Mesenchymal stem cell (in vitro differentiated cells and primary cell): ENCODE measurements around the gene TOM1L2.
A peak's percentile ranks its signal among the peaks of the same experiment; 100 is the strongest.

Source experiments
- DNase-seq: peaks from one replicate; pipeline ENCODE4 v3.0.0-alpha.2; 2013
- H2AFZ ChIP-seq: one replicate; pipeline ENCODE4 v1.6.1; 2013; ENCODE audit warnings: low read depth, mild to moderate bottlenecking, control low read depth, inconsistent platforms, low read length, moderate library complexity
- H2AK5ac ChIP-seq: 2 replicates; pipeline ENCODE4 v1.6.1; 2013; ENCODE audit warnings: low read length, moderate library complexity, mild to moderate bottlenecking, inconsistent platforms; ENCODE audit not compliant: severe bottlenecking
- H2BK120ac ChIP-seq: one replicate; pipeline ENCODE4 v1.6.1; 2013; ENCODE audit warnings: low read depth, mild to moderate bottlenecking, inconsistent platforms, low read length, moderate library complexity
- H2BK12ac ChIP-seq, 2 experiments: one replicate each; pipeline ENCODE4 v1.6.1; 2013; ENCODE audit warnings: inconsistent platforms in 2 of 2, low read length in 2 of 2, mild to moderate bottlenecking in 2 of 2, moderate library complexity in 2 of 2, control low read depth in 1 of 2
- H2BK15ac ChIP-seq: one replicate; pipeline ENCODE4 v1.6.1; 2013; ENCODE audit warnings: mild to moderate bottlenecking, low read depth, inconsistent platforms; ENCODE audit not compliant: poor library complexity, severe bottlenecking
- H2BK5ac ChIP-seq: 2 replicates; pipeline ENCODE4 v1.6.1; 2013; ENCODE audit warnings: low read depth, mild to moderate bottlenecking, low read length, control low read depth, inconsistent platforms; ENCODE audit not compliant: poor library complexity, severe bottlenecking
- H3K14ac ChIP-seq, 2 experiments: one replicate each; pipeline ENCODE4 v1.6.1; 2013; ENCODE audit warnings: inconsistent platforms in 2 of 2, low read length in 2 of 2, control low read depth in 1 of 2, mild to moderate bottlenecking in 1 of 2, moderate library complexity in 1 of 2
- H3K18ac ChIP-seq, 2 experiments: one replicate each; pipeline ENCODE4 v1.6.1; 2013; ENCODE audit warnings: inconsistent platforms in 2 of 2, low read length in 2 of 2, control low read depth in 1 of 2, low read depth in 1 of 2, mild to moderate bottlenecking in 1 of 2
- H3K23ac ChIP-seq, 2 experiments: one replicate each; pipeline ENCODE4 v1.6.1; 2013; ENCODE audit warnings: inconsistent platforms in 2 of 2, low read length in 2 of 2, mild to moderate bottlenecking in 2 of 2, moderate library complexity in 2 of 2, control low read depth in 1 of 2
- H3K27ac ChIP-seq: 2 replicates; pipeline ENCODE4 v1.5.1; 2013; ENCODE audit warnings: mild to moderate bottlenecking, moderate library complexity, low read length, control low read depth, inconsistent platforms; ENCODE audit not compliant: poor library complexity, severe bottlenecking
- H3K27me3 ChIP-seq, 2 experiments: 2 replicates each; pipeline versions ENCODE4 v1.6.1 to v1.7.0; 2013; ENCODE audit warnings: low read length in 2 of 2, mild to moderate bottlenecking in 2 of 2, moderate library complexity in 2 of 2, control low read depth in 1 of 2, inconsistent platforms in 1 of 2; ENCODE audit not compliant: control insufficient read depth in 1 of 2, insufficient read depth in 1 of 2
- H3K36me3 ChIP-seq, 2 experiments: 2 replicates each; pipeline versions ENCODE4 v1.6.1 to v1.7.0; 2013; ENCODE audit warnings: low read length in 2 of 2, control low read depth in 1 of 2, inconsistent platforms in 1 of 2, low read depth in 1 of 2, mild to moderate bottlenecking in 1 of 2; ENCODE audit not compliant: insufficient read depth in 2 of 2, control insufficient read depth in 1 of 2
- H3K4ac ChIP-seq, 2 experiments: one replicate each; pipeline ENCODE4 v1.6.1; 2013; ENCODE audit warnings: inconsistent platforms in 2 of 2, low read length in 2 of 2, mild to moderate bottlenecking in 2 of 2, moderate library complexity in 2 of 2, control low read depth in 1 of 2, low read depth in 1 of 2
- H3K4me1 ChIP-seq: 2 replicates; pipeline ENCODE4 v1.6.1; 2013; ENCODE audit warnings: low read depth, low read length, control low read depth; ENCODE audit not compliant: control insufficient read depth, insufficient read depth
- H3K4me2 ChIP-seq: 2 replicates; pipeline ENCODE4 v1.6.1; 2013; ENCODE audit warnings: low read length, mild to moderate bottlenecking, inconsistent platforms; ENCODE audit not compliant: poor library complexity, severe bottlenecking
- H3K4me3 ChIP-seq, 2 experiments: 2 replicates each; pipeline versions ENCODE4 v1.5.1 to v1.7.0; 2013; ENCODE audit warnings: low read length in 2 of 2, mild to moderate bottlenecking in 2 of 2, control low read depth in 1 of 2, low read depth in 1 of 2; ENCODE audit not compliant: insufficient read depth in 1 of 2
- H3K79me1 ChIP-seq: replicated peaks from 2 replicates; pipeline ENCODE4 v1.6.1; 2013; ENCODE audit warnings: mild to moderate bottlenecking, control low read depth, low read length, inconsistent platforms; ENCODE audit not compliant: poor library complexity, severe bottlenecking
- H3K9ac ChIP-seq: 2 replicates; pipeline ENCODE4 v1.7.0; 2013; ENCODE audit warnings: mild to moderate bottlenecking, low read length, moderate library complexity
- H3K9me3 ChIP-seq: 2 replicates; pipeline ENCODE4 v1.7.0; 2013; ENCODE audit warnings: mild to moderate bottlenecking, low read length; ENCODE audit not compliant: control insufficient read depth
- H4K8ac ChIP-seq: one replicate; pipeline ENCODE4 v1.6.1; 2013; ENCODE audit warnings: inconsistent platforms, mild to moderate bottlenecking, low read length, moderate library complexity
- H4K91ac ChIP-seq: one replicate; pipeline ENCODE4 v1.6.1; 2013; ENCODE audit warnings: mild to moderate bottlenecking, low read length, inconsistent platforms
- WGBS: methylation state at CpG from one replicate; pipeline ENCODE4 v1.1.7; 2013; ENCODE audit warnings: mixed read lengths; 5-methylcytosine and 5-hydroxymethylcytosine counted together

TOM1L2 gene

GRCh38 chr17:17897442-17897841, 74.8 kb downstream of the TOM1L2 start:
- H3K4ac ChIP-seq: no peak overlapping the region
- H4K91ac ChIP-seq: no peak overlapping the region
- no peaks in the 10 kb centered on the region for H3K9me3 ChIP-seq
- no peak overlapping the region for H3K18ac ChIP-seq
- no peak overlapping the region for H3K23ac ChIP-seq
- no peak overlapping the region for H3K9ac ChIP-seq
- H3K4me3 ChIP-seq: no peak overlapping the region
- no peak overlapping the region for H2AFZ ChIP-seq
- no peak overlapping the region for H4K8ac ChIP-seq
- no peak overlapping the region for H3K14ac ChIP-seq
- no peak overlapping the region for H3K27ac ChIP-seq
- no peak overlapping the region for H2BK120ac ChIP-seq
- H3K27me3 ChIP-seq: no peaks in the 10 kb centered on the region
- no peak overlapping the region for H3K4me2 ChIP-seq
- H2BK5ac ChIP-seq: no peak overlapping the region
- H3K36me3 ChIP-seq: peaks cover 34 to 63% of the 10 kb centered on the region in 2 experiments
- WGBS: 88% methylated on average over 2 of the region's 2 CpGs
- no peak overlapping the region for H2BK15ac ChIP-seq
- no peak for DNase-seq
- H3K79me1 ChIP-seq: peaks cover 4% of the 10 kb centered on the region
- no peak overlapping the region for H2AK5ac ChIP-seq
- no peak overlapping the region for H2BK12ac ChIP-seq
- H3K4me1 ChIP-seq: peaks cover 7% of the 10 kb centered on the region

- Histone ChIP-seq H2AK5ac (no peak overlapping the region), H3K4me1 (peaks cover 12% of the 10 kb centered on the region), H3K23ac (no peak overlapping the region), H2BK15ac (no peak overlapping the region), H2BK12ac (peak overlapping the region in 1 of 2 experiments; percentile 78), H3K79me1 (peaks cover 4% of the 10 kb centered on the region), H3K27ac (no peak overlapping the region), H3K4ac (no peak overlapping the region), H3K14ac (no peak overlapping the region), H2BK5ac (no peak overlapping the region), H2AFZ (no peak overlapping the region), H3K4me2 (no peak overlapping the region), H3K9me3 (no peaks in the 10 kb centered on the region), H3K36me3 (peaks cover 36 to 68% of the 10 kb centered on the region in 2 experiments), H4K91ac (no peak overlapping the region), H2BK120ac (no peak overlapping the region), H3K4me3 (no peak overlapping the region), H3K9ac (no peak overlapping the region), H4K8ac (no peak overlapping the region), H3K18ac (peak overlapping the region in 1 of 2 experiments; percentile 64), H3K27me3 (no peaks in the 10 kb centered on the region)
- WGBS: 86% methylated on average over 8 of the region's 8 CpGs
- no peak for DNase-seq
These were observed 75.5 kb downstream of the TOM1L2 start for GRCh38 chr17:17896746-17897145.

GRCh38 chr17:17893801-17894644, 78.2 kb downstream of the TOM1L2 start:
- no peak overlapping the region for H2BK120ac ChIP-seq
- H2BK12ac ChIP-seq: no peak overlapping the region
- H2AFZ ChIP-seq: no peak overlapping the region
- no peaks in the 10 kb centered on the region for H3K27me3 ChIP-seq
- peaks cover 12% of the 10 kb centered on the region for H3K4me1 ChIP-seq
- H3K9me3 ChIP-seq: no peaks in the 10 kb centered on the region
- H3K23ac ChIP-seq: no peak overlapping the region
- DNase-seq: no peak
- no peak overlapping the region for H4K91ac ChIP-seq
- H3K4me3 ChIP-seq: no peak overlapping the region
- no peak overlapping the region for H3K27ac ChIP-seq
- no peak overlapping the region for H2BK5ac ChIP-seq
- peaks cover 4% of the 10 kb centered on the region for H3K79me1 ChIP-seq
- H3K14ac ChIP-seq: no peak overlapping the region
- no peak overlapping the region for H2BK15ac ChIP-seq
- H3K36me3 ChIP-seq: peaks cover 47 to 84% of the 10 kb centered on the region in 2 experiments
- WGBS: 87% methylated on average over 6 of the region's 7 CpGs
- H4K8ac ChIP-seq: no peak overlapping the region
- H3K4ac ChIP-seq: no peak overlapping the region
- no peak overlapping the region for H3K18ac ChIP-seq
- no peak overlapping the region for H3K9ac ChIP-seq
- no peak overlapping the region for H3K4me2 ChIP-seq
- no peak overlapping the region for H2AK5ac ChIP-seq

GRCh38 chr17:17892731-17893130, 79.5 kb downstream of the TOM1L2 start:
- Histone ChIP-seq H2BK120ac (no peak overlapping the region), H3K4me1 (peaks cover 12% of the 10 kb centered on the region), H4K91ac (no peak overlapping the region), H3K23ac (no peak overlapping the region), H3K27me3 (no peaks in the 10 kb centered on the region), H3K9ac (no peak overlapping the region), H2BK15ac (no peak overlapping the region), H2AFZ (no peak overlapping the region), H2AK5ac (no peak overlapping the region), H3K27ac (no peak overlapping the region), H3K4ac (no peak overlapping the region), H2BK5ac (no peak overlapping the region), H3K79me1 (peaks cover 4% of the 10 kb centered on the region), H3K9me3 (no peaks in the 10 kb centered on the region), H3K18ac (no peak overlapping the region), H2BK12ac (no peak overlapping the region), H3K36me3 (peaks cover 48 to 81% of the 10 kb centered on the region in 2 experiments), H3K14ac (no peak overlapping the region), H3K4me3 (no peak overlapping the region), H3K4me2 (no peak overlapping the region), H4K8ac (no peak overlapping the region)
- 100% methylated on average over 1 of the region's 2 CpGs for WGBS
- no peak for DNase-seq
